SK-N-SH (cell line): ENCODE results near the gene RPS6KA2. TPM values are rescaled to one million over a fixed set of nuclear protein-coding genes. Genes with fewer than 3 reads are reported as not detected.
"Not testable (repeated sequence)": the region's sequence is repeated elsewhere in the genome, so short reads cannot be mapped to it uniquely, and the experiment has no call there.

Experiments
- CTCF ChIA-PET: fragments of 300-600, 350-600 bp; formaldehyde crosslinking; extraction: SDS; loops from one replicate; lab custom pipeline; 2021; lab: Yijun Ruan, JAX
- POLR2A ChIA-PET: fragments of 350-600 bp; sonication (Branson Sonifier 250); formaldehyde crosslinking; extraction: SDS; loops from one replicate; lab custom pipeline; 2020; ENCODE audit warnings: antibody characterized with exemption, inconsistent platforms; lab: Yijun Ruan, JAX
- DNase-seq: peaks from one replicate; pipeline ENCODE4 v3.0.0; 2012
- H2AFZ ChIP-seq: fragments of 200-600 bp; sonication (generic); 2 replicates; pipeline ENCODE4 v1.8.1; 2016; ENCODE audit warnings: antibody characterized with exemption, mild to moderate bottlenecking, low read depth
- H3F3A ChIP-seq: fragments of 200-600 bp; sonication (generic); replicated peaks from 2 replicates; pipeline ENCODE3; 2016; ENCODE audit warnings: antibody characterized with exemption, mild to moderate bottlenecking; ENCODE audit not compliant: insufficient read depth
- H3K27ac ChIP-seq, 2 experiments: fragments of 200-500 bp in 1 of 2; fragments of 200-600 bp in 1 of 2; sonication (Bioruptor generic) in 1 of 2; sonication (generic), shearing (Covaris generic) in 1 of 2; 2 replicates each; pipeline versions ENCODE4 v1.5.1 to v1.6.1; 2014 to 2016; ENCODE audit warnings: low read depth in 2 of 2, inconsistent platforms in 1 of 2, low read length in 1 of 2, mild to moderate bottlenecking in 1 of 2, mixed read lengths in 1 of 2
- H3K27me3 ChIP-seq: fragments of 200-600 bp; sonication (generic), shearing (Covaris generic); 2 replicates; pipeline ENCODE4 v1.6.1; 2016; ENCODE audit warnings: mixed run types; ENCODE audit not compliant: insufficient read depth
- H3K36me3 ChIP-seq, 2 experiments: fragments of 200-500 bp in 1 of 2; fragments of 200-600 bp in 1 of 2; sonication (Bioruptor generic) in 1 of 2; sonication (generic) in 1 of 2; replicated peaks in 1 of 2; 2 replicates each; pipeline versions ENCODE3 to v1.5.1; 2014 to 2016; ENCODE audit warnings: low read length in 1 of 2, mild to moderate bottlenecking in 1 of 2; ENCODE audit not compliant: insufficient read depth in 2 of 2, control insufficient read depth in 1 of 2
- H3K4me1 ChIP-seq, 2 experiments: fragments of 200-500 bp in 1 of 2; fragments of 200-600 bp in 1 of 2; sonication (Bioruptor generic) in 1 of 2; sonication (generic), shearing (Covaris generic) in 1 of 2; 2 replicates each; pipeline versions ENCODE4 v1.5.1 to v1.6.1; 2014 to 2016; ENCODE audit warnings: low read depth in 1 of 2, low read length in 1 of 2, mixed run types in 1 of 2; ENCODE audit not compliant: insufficient read depth in 2 of 2, control insufficient read depth in 1 of 2
- H3K4me2 ChIP-seq: fragments of 200-600 bp; sonication (generic), shearing (Covaris generic); 2 replicates; pipeline ENCODE4 v1.6.1; 2017; ENCODE audit warnings: mixed run types
- H3K4me3 ChIP-seq, 2 experiments: fragments of 200-500 bp in 1 of 2; fragments of 200-600 bp in 1 of 2; sonication (Bioruptor generic) in 1 of 2; sonication (generic), shearing (Covaris generic) in 1 of 2; 2 replicates each; pipeline versions ENCODE4 v1.5.1 to v1.8.1; 2014 to 2016; ENCODE audit warnings: low read depth in 2 of 2, inconsistent platforms in 1 of 2, low read length in 1 of 2, mild to moderate bottlenecking in 1 of 2, mixed read lengths in 1 of 2, moderate library complexity in 1 of 2
- H3K79me2 ChIP-seq: fragments of 200-600 bp; sonication (generic); 2 replicates; pipeline ENCODE4 v1.8.1; 2017; ENCODE audit warnings: mild to moderate bottlenecking; ENCODE audit not compliant: insufficient read depth
- H3K9ac ChIP-seq: fragments of 200-600 bp; sonication (generic); 2 replicates; pipeline ENCODE4 v1.6.1; 2017; ENCODE audit warnings: mixed run types
- H3K9me2 ChIP-seq: fragments of 200-600 bp; sonication (generic); 2 replicates; pipeline ENCODE4 v1.6.1; 2017; ENCODE audit warnings: mixed run types
- H3K9me3 ChIP-seq: fragments of 200-600 bp; sonication (generic); 2 replicates; pipeline ENCODE4 v1.6.1; 2017; ENCODE audit warnings: mixed run types, mild to moderate bottlenecking, moderate library complexity
- H4K20me1 ChIP-seq: fragments of 200-600 bp; sonication (generic); 2 replicates; pipeline ENCODE4 v1.6.1; 2017; ENCODE audit warnings: mild to moderate bottlenecking, mixed run types; ENCODE audit not compliant: insufficient read depth
- CHD2 ChIP-seq: fragments of 150-350 bp; IDR thresholded peaks from 2 replicates; pipeline ENCODE4 v1.6.1; 2018; ENCODE audit warnings: low read length; ENCODE audit not compliant: partially characterized antibody
- CTCF ChIP-seq: fragments of 200-600 bp; sonication (generic); IDR thresholded peaks from 2 replicates; pipeline ENCODE4 v1.6.1; 2017; ENCODE audit warnings: antibody characterized with exemption, mild to moderate bottlenecking, moderate library complexity
- ELF1 ChIP-seq: IDR thresholded peaks from 2 replicates; pipeline ENCODE4 v1.4.0; 2012
- EZH2phosphoT487 ChIP-seq: fragments of 200-600 bp; sonication (generic); IDR thresholded peaks from 2 replicates; pipeline ENCODE4 v1.6.1; 2017; ENCODE audit warnings: low read depth, mixed run types, mild to moderate bottlenecking, antibody characterized with exemption, moderate library complexity, borderline replicate concordance
- GATA2 ChIP-seq: sonication (generic); formaldehyde crosslinking; IDR thresholded peaks from 2 replicates; pipeline ENCODE4 v1.5.0; 2020; ENCODE audit warnings: mild to moderate bottlenecking, missing genetic modification reagents
- JUND ChIP-seq: IDR thresholded peaks from 2 replicates; pipeline ENCODE4 v1.4.0; 2012
- MEF2A ChIP-seq: IDR thresholded peaks from 2 replicates; pipeline ENCODE4 v1.4.0; 2012; ENCODE audit warnings: low read depth, borderline replicate concordance
- MXI1 ChIP-seq: IDR thresholded peaks from 2 replicates; pipeline ENCODE4 v1.6.1; 2012; ENCODE audit warnings: mild to moderate bottlenecking, low read depth, low read length, improper control_type of control experiment
- NFIC ChIP-seq: IDR thresholded peaks from 2 replicates; pipeline ENCODE4 v1.4.0; 2012; ENCODE audit warnings: borderline replicate concordance
- NRF1 ChIP-seq: IDR thresholded peaks from 2 replicates; pipeline ENCODE4 v1.6.1; 2012; ENCODE audit warnings: low read depth, mild to moderate bottlenecking, low read length
- REST ChIP-seq: IDR thresholded peaks from 2 replicates; pipeline ENCODE4 v1.6.1; 2012; ENCODE audit warnings: mild to moderate bottlenecking, low read depth, low read length, moderate library complexity
- RFX5 ChIP-seq: IDR thresholded peaks from 2 replicates; pipeline ENCODE4 v1.6.1; 2012; ENCODE audit warnings: mild to moderate bottlenecking, improper control_type of control experiment, low read length
- RXRA ChIP-seq: IDR thresholded peaks from 2 replicates; pipeline ENCODE4 v1.4.0; 2012; ENCODE audit warnings: low read depth, mild to moderate bottlenecking, borderline replicate concordance
- SIN3A ChIP-seq: IDR thresholded peaks from 2 replicates; pipeline ENCODE4 v1.6.1; 2012; ENCODE audit warnings: low read depth, mild to moderate bottlenecking, low read length, moderate library complexity, borderline replicate concordance
- TAF1 ChIP-seq: IDR thresholded peaks from 2 replicates; pipeline ENCODE4 v1.6.1; 2012; ENCODE audit warnings: low read depth, mild to moderate bottlenecking, low read length, moderate library complexity, borderline replicate concordance
- TEAD4 ChIP-seq: IDR thresholded peaks from 2 replicates; pipeline ENCODE4 v1.4.0; 2012; ENCODE audit warnings: mild to moderate bottlenecking, borderline replicate concordance; ENCODE audit not compliant: insufficient read depth
- USF1 ChIP-seq: IDR thresholded peaks from 2 replicates; pipeline ENCODE4 v1.4.0; 2012; ENCODE audit warnings: low read depth, borderline replicate concordance
- USF2 ChIP-seq: fragments of 150-350 bp; IDR thresholded peaks from 2 replicates; pipeline ENCODE4 v1.6.1; 2017; ENCODE audit warnings: antibody characterized with exemption, low read length, low read depth, borderline replicate concordance
- YY1 ChIP-seq: IDR thresholded peaks from 2 replicates; pipeline ENCODE4 v1.4.0; 2012; ENCODE audit warnings: low read depth, mild to moderate bottlenecking
- ZBTB33 ChIP-seq: IDR thresholded peaks from 2 replicates; pipeline ENCODE4 v1.4.0; 2012; ENCODE audit warnings: low read depth, borderline replicate concordance
- WGBS: methylation state at CpG from one replicate; pipeline ENCODE4 v1.1.6; 2017; ENCODE audit warnings: low lambda C conversion rate; 5-methylcytosine and 5-hydroxymethylcytosine counted together
- polyA plus RNA-seq, 3 experiments: library from polyadenylated mRNA; depleted of rRNA; stranded (reverse); fragments of >200 nt; gene quantifications; 2 replicates each; pipeline ENCODE4 v1.2.3, GENCODE V29; 2012

RPS6KA2 gene
- polyA plus RNA-seq, 1 of the 3 experiments (the other 2 are of a cell fraction): 59.5 TPM

GRCh38 chr6:166582258-166582657 is 44.8 kb downstream of the RPS6KA2 start:
- no peak overlapping the region for H3K27ac ChIP-seq
- H3F3A ChIP-seq: no peaks in the 10 kb centered on the region
- H3K36me3 ChIP-seq: peaks cover 14 to 15% of the 10 kb centered on the region in 2 experiments
- no peak overlapping the region for H3K4me2 ChIP-seq
- peaks cover 76% of the 10 kb centered on the region for H3K79me2 ChIP-seq
- no peaks in the 10 kb centered on the region for H3K27me3 ChIP-seq
- no peaks in the 10 kb centered on the region for H3K9me2 ChIP-seq
- 94% methylated on average over 6 of the region's 6 CpGs for WGBS
- no peak overlapping the region for H3K9ac ChIP-seq
- H2AFZ ChIP-seq: no peak overlapping the region
- 0 out of 2 replicates have a peak, but pooled peaks cover 2% of the 10 kb centered on the region for H4K20me1 ChIP-seq
- peaks cover 14 to 18% of the 10 kb centered on the region in 2 experiments; a peak in 3 of 4 replicates for H3K4me1 ChIP-seq
- CTCF ChIA-PET: interaction anchor here (0.9 kb wide), 1 partner anchor 24 kb away, joined by 4 read pairs; no protein-coding TSS in a partner anchor
- no peaks in the 10 kb centered on the region for H3K9me3 ChIP-seq
- DNase-seq: no peak
- TF ChIP-seq REST (no peak), NFIC (no peak), CTCF (no peak), RXRA (no peak), USF1 (no peak), CHD2 (no peak), USF2 (no peak), JUND (no peak), MEF2A (no peak), ELF1 (no peak), ZBTB33 (no peak), NRF1 (no peak), RFX5 (no peak), TAF1 (no peak), EZH2phosphoT487 (no peak), SIN3A (no peak), GATA2 (no peak), MXI1 (no peak), TEAD4 (no peak), YY1 (no peak)
- H3K4me3 ChIP-seq: no peak overlapping the region
- POLR2A ChIA-PET: no interaction called here

- H3K4me3 ChIP-seq, CTCF ChIA-PET, H3K9me3 ChIP-seq, POLR2A ChIA-PET, H3K27me3 ChIP-seq, H3K9ac ChIP-seq, H2AFZ ChIP-seq, H4K20me1 ChIP-seq, DNase-seq, H3K27ac ChIP-seq, H3K9me2 ChIP-seq, H3F3A ChIP-seq, H3K4me2 ChIP-seq: not testable (repeated sequence)
- H3K4me1 ChIP-seq: peaks cover 13 to 14% of the 10 kb centered on the region in 2 experiments; a peak in 3 of 4 replicates
- 96% methylated on average over 8 of the region's 8 CpGs for WGBS
- peaks cover 71% of the 10 kb centered on the region for H3K79me2 ChIP-seq
- peaks cover 11 to 15% of the 10 kb centered on the region in 2 experiments for H3K36me3 ChIP-seq
Measured at GRCh38 chr6:166581801-166582200, 45.2 kb downstream of the RPS6KA2 start.
